A549 treated with DMSO at 1 μM for 4 hours (cell line): ENCODE results near the gene ABCC9. TPM values are rescaled to one million over a fixed set of nuclear protein-coding genes. Genes with fewer than 3 reads are reported as not detected.

ENCODE experiments used
- total RNA-seq: library from RNA; stranded (reverse); fragments of 200-300 nt; extraction: Qiagen RNA extraction; gene quantifications from 5 replicates; pipeline ENCODE4 v1.2.3, GENCODE V29; 2022; ENCODE audit warnings: low read depth

The ABCC9 gene
- 0.01 TPM in 2 of 5 replicates, not detected in the others for total RNA-seq

DNA sequence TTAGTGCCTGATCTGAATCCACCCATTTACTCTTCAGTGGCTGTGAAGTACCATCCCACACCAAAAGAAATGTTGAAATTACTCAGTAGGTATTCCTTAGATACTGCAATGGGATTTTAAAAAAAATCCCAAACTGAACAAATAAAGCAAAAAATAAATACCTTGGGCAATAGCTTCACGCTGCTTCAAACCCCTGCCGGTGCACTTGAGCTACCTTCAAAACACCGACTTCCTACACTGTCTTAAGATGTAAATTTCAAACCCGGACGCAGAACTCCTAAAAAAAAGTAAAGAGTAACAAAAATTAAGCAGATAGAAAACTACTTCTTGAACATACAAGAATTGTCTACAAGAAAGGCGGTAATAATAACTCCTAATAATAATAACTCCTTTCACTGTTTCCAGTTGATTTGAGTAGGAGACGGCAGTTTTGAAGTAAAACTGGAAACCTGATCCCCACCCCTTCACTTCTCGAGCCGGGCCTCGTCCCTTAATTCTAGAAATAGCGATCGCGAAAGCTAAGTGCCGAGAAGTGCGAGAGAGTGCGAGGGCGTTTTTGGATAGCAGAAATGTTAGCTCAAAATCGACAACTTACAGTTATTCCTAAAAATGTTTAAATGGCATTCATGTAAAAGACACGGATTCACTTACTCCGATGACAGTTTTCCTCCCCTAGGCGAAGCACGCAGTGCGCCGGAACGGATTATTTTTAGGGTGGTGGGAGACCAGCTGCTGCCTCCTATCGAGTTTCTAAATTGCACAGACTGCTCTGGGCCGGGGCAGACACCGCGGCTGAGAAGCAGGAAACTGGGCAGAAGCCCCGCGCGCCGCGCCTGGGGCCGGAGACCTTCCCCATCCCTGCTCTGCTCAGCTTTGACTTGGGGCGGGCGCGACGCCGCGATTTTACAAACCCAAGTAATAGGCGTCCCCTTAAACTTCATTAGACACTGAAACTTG is at the start of gene ABCC9:
Gene ABCC9 (minus strand): TSS at position 878 of the 957 bp plus-strand sequence. CDS start 4,752 bp downstream, outside the sequence.

DNA sequence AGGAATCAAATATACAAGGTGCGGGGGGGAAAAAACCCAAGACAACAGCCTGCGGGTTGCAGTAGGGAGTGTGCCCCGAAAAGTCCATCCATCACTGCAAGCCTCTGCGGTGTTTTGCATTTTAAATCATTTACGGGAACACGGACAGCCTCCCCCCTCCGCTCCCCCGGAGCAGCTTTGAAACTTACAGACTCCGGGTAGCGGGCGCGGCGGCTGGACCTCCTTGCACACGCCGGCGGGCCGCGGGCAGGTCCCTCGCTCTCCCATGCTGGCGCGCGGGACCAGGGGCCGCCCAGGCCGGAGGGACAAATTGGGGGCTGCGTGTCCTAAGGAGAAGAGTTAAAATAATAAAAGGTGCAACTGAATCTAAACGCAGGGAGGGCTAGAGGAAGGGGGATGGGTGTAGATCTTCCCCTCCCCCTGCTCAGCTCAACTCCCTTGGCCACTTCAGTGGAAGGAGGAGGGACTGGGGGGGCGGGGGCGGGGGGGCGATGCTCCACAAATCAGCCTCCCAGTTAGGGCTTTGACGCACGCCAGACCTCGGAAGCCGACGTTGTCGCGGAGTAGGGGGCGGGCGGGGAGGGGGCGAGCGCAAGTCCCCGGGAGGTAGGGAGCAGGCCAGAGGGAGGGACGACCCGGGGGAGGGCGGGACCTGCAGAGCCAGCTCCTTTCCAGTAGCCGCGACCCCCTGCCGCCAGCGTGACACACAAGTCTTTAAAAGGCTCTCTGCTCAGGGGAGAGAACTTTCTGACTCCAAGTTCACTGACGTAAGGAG is 166.7 kb downstream of the ABCC9 start, which contains the start of gene KCNJ8:
Gene KCNJ8 (minus strand): TSS at position 349 of the 775 bp plus-strand sequence. CDS start 1,090 bp downstream, outside the sequence.

Other genes starting within 250 kb of the ABCC9 start
- 0.25 to 0.59 TPM (median 0.47 TPM) in 5 replicates for gene KCNJ8, start 166.7 kb downstream of the ABCC9 start, total RNA-seq
- gene CMAS, start 104.8 kb upstream of the ABCC9 start, total RNA-seq, result 41.6 to 51.6 TPM (median 46.5 TPM) in 5 replicates